Activated CD8-positive, alpha-beta T cell treated with anti-CD3 and anti-CD28 coated beads, Interleukin-2, amount 10 ng/mL, durations not matched to agents 7 days and 5 days (primary cell): ENCODE measurements around the gene PITPNB. TPM values are rescaled to one million over a fixed set of nuclear protein-coding genes. Genes with fewer than 3 reads are reported as not detected.

Source experiments
- ATAC-seq: fragments of 150-1000 bp; cut with Tn5 transposase; one replicate; pipeline ENCODE4 v1.10.0; 2021; ENCODE audit warnings: moderate library complexity
- CTCF ChIA-PET: fragments of 350-600 bp; sonication (Branson Sonifier 250); formaldehyde crosslinking; loops from one replicate; lab custom pipeline; 2021; ENCODE audit warnings: antibody characterized with exemption; lab: Charles Lee
- POLR2A ChIA-PET: fragments of 350-600 bp; sonication (Branson Sonifier 250); formaldehyde crosslinking; loops from one replicate; lab custom pipeline; 2021; ENCODE audit warnings: antibody characterized with exemption; lab: Charles Lee
- DNase-seq: peaks from one replicate; pipeline ENCODE4 v3.0.0-alpha.2; 2020
- H3K27ac Mint-ChIP-seq: one replicate; pipeline ENCODE4 v1.8.0; 2021; ENCODE audit warnings: mild to moderate bottlenecking, mixed read lengths
- H3K27me3 Mint-ChIP-seq: one replicate; pipeline ENCODE4 v1.8.0; 2021; ENCODE audit warnings: low read depth, mixed read lengths
- H3K36me3 Mint-ChIP-seq: one replicate; pipeline ENCODE4 v1.8.0; 2021; ENCODE audit warnings: low read depth, mixed read lengths
- H3K4me1 Mint-ChIP-seq: one replicate; pipeline ENCODE4 v1.8.0; 2021; ENCODE audit warnings: low read depth, mixed read lengths
- H3K4me3 Mint-ChIP-seq: one replicate; pipeline ENCODE4 v1.8.0; 2021; ENCODE audit warnings: mild to moderate bottlenecking, mixed read lengths
- H3K9me3 Mint-ChIP-seq: one replicate; pipeline ENCODE4 v1.8.0; 2022; ENCODE audit warnings: mixed read lengths; ENCODE audit not compliant: insufficient read depth
- total RNA-seq, 2 experiments: library from RNA; stranded (reverse); gene quantifications; one replicate each; pipeline ENCODE4 v1.2.3, GENCODE V29; 2021

PITPNB gene
- total RNA-seq, 2 experiments from 2014 or later, result 78.7 to 84.1 TPM

DNA sequence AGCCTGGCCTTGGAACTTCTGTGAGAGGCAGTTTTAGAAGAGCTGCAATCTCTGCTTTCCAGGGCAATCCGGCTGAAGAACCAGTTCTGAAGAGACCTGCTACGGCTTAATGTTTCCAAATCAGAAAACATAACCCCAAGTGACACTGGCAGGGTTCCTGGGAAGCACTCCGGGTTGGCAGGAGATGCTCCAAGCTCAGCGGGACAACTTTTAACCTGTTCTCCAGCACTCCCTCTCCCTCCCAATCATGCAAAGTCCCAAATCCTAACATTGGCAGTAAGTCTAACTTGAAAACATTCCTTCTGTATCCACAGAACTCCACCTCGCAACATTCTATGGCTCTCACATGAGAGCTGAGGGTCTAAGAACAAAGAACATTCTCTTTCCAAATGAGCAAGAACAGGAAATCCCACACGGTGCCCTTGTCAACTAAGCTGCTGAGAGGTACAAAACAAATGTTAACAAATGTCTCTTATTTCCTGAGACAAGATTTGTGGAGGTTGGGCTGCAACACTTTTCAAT lies 69.0 kb downstream of the PITPNB start:
- no peak overlapping the region for H3K27ac Mint-ChIP-seq
- no peak for ATAC-seq

DNA sequence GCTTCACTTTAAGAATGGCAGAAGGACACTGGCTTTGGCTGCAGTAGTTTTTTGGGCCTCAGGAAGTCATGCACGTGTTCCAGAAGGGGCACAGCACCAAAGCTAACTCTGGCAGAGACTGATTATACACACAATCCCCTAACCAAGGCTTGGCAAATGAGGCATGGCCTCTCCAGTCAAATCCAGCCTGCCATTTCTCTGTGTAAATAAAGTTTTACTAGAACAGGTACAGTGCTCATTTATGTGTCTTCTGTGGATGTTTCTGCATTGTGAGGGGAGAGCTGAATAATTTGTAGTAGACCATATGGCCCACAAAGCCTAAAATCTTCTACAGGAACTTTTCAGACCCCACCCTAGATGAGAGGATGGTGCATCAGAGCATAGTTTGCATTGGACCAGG lies 71.1 kb downstream of the PITPNB start:
- ChIA-PET CTCF (no interaction called here), POLR2A (no interaction called here)
- DNase-seq (no peak), ATAC-seq (no peak)
- H3K36me3 Mint-ChIP-seq, result peaks cover 38% of the 10 kb centered on the region
- H3K4me1 Mint-ChIP-seq, result peaks cover 4% of the 10 kb centered on the region
- H3K9me3 Mint-ChIP-seq, result no peaks in the 10 kb centered on the region
- no peaks in the 10 kb centered on the region for H3K27me3 Mint-ChIP-seq
- no peak overlapping the region for H3K27ac Mint-ChIP-seq
- no peak overlapping the region for H3K4me3 Mint-ChIP-seq

More for the DNA sequence above, 69.0 kb downstream of the PITPNB start:
- peak; percentile 9 for DNase-seq
- Mint-ChIP-seq H3K27me3 (no peaks in the 10 kb centered on the region), H3K4me1 (peaks cover 4% of the 10 kb centered on the region), H3K9me3 (no peaks in the 10 kb centered on the region), H3K4me3 (no peak overlapping the region), H3K36me3 (peaks cover 51% of the 10 kb centered on the region)
- POLR2A ChIA-PET, result no interaction called here
- CTCF ChIA-PET, result interaction anchor here (1.2 kb wide), 1 partner anchor 31 kb away, joined by 7 read pairs; no protein-coding TSS in a partner anchor

DNA sequence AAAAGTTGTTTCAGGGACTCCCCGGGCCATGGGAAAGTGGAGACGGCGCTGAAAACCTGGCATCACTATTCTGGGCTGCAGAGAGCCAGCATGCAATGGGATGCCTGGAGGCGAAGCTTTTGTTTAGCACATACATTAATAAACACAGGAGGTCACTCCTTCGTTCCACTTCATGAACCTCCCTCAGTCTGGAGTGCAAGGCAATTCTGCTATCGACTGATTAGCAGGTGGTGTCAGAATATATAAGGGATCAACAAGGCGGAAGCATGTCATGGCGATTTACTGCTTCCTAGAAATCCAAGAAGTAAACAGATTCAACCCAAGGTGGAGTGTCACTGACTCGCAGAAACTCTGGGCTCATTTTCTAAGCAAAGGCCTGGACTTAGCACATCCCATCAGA lies 72.1 kb downstream of the PITPNB start:
- Mint-ChIP-seq H3K4me3 (no peak overlapping the region), H3K27ac (peak overlapping the region; percentile 43), H3K9me3 (no peaks in the 10 kb centered on the region), H3K36me3 (peaks cover 33% of the 10 kb centered on the region), H3K4me1 (peaks cover 4% of the 10 kb centered on the region), H3K27me3 (no peaks in the 10 kb centered on the region)
- DNase-seq (no peak), ATAC-seq (no peak)
- ChIA-PET POLR2A (no interaction called here), CTCF (no interaction called here)

GRCh38 chr22:27846248-27846757 lies 72.8 kb downstream of the PITPNB start:
- POLR2A ChIA-PET, result no interaction called here
- Mint-ChIP-seq H3K27ac (peak overlapping the region; percentile 43), H3K4me3 (no peak overlapping the region), H3K4me1 (peaks cover 4% of the 10 kb centered on the region), H3K36me3 (peaks cover 29% of the 10 kb centered on the region), H3K9me3 (no peaks in the 10 kb centered on the region), H3K27me3 (no peaks in the 10 kb centered on the region)
- DNase-seq, result no peak
- no peak for ATAC-seq
- CTCF ChIA-PET, result no interaction called here

GRCh38 chr22:27845644-27846043 lies 73.4 kb downstream of the PITPNB start:
- DNase-seq (no peak), ATAC-seq (no peak)
- Mint-ChIP-seq H3K4me3 (no peak overlapping the region), H3K9me3 (no peaks in the 10 kb centered on the region), H3K27ac (no peak overlapping the region), H3K4me1 (peaks cover 4% of the 10 kb centered on the region), H3K36me3 (peaks cover 25% of the 10 kb centered on the region), H3K27me3 (no peaks in the 10 kb centered on the region)
- CTCF ChIA-PET, result no interaction called here
- POLR2A ChIA-PET, result no interaction called here

GRCh38 chr22:27844656-27845591 lies 74.1 kb downstream of the PITPNB start:
- no peaks in the 10 kb centered on the region for H3K9me3 Mint-ChIP-seq
- no peak overlapping the region for H3K4me3 Mint-ChIP-seq
- peaks cover 20% of the 10 kb centered on the region for H3K36me3 Mint-ChIP-seq
- ATAC-seq (no peak), DNase-seq (no peak)
- H3K27ac Mint-ChIP-seq, result no peak overlapping the region
- no peaks in the 10 kb centered on the region for H3K27me3 Mint-ChIP-seq
- H3K4me1 Mint-ChIP-seq, result no peaks in the 10 kb centered on the region
- ChIA-PET POLR2A (no interaction called here), CTCF (no interaction called here)

DNA sequence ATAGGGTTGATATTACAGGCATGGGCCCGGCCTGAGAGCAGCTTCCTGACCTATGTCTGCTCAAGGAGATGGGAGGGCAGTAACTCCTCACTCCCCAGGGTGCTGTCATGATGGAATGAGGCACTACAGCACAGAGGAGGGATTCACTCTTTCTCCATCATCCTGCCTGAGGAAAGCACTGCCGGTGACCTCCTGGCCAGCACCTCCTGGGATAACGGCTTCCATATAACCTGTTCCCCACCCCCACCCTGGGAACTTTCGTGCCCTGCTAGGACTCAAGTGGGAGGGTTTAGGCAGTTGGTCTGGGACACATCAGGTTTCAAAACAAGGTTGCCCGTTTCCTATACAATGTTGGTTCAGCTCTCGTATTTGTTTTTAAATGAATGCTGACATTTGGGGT lies 74.8 kb downstream of the PITPNB start:
- no peak for ATAC-seq
- Mint-ChIP-seq H3K27me3 (no peaks in the 10 kb centered on the region), H3K4me1 (no peaks in the 10 kb centered on the region), H3K9me3 (no peaks in the 10 kb centered on the region), H3K36me3 (peaks cover 15% of the 10 kb centered on the region), H3K4me3 (no peak overlapping the region), H3K27ac (no peak overlapping the region)
- ChIA-PET POLR2A (no interaction called here), CTCF (no interaction called here)
- no peak for DNase-seq

- POLR2A ChIA-PET, result no interaction called here
- ATAC-seq, result no peak
- CTCF ChIA-PET, result no interaction called here
- peaks cover 10% of the 10 kb centered on the region for H3K36me3 Mint-ChIP-seq
- no peaks in the 10 kb centered on the region for H3K4me1 Mint-ChIP-seq
- H3K27ac Mint-ChIP-seq, result no peak overlapping the region
- DNase-seq, result no peak
- H3K27me3 Mint-ChIP-seq, result no peaks in the 10 kb centered on the region
- H3K9me3 Mint-ChIP-seq, result no peaks in the 10 kb centered on the region
- H3K4me3 Mint-ChIP-seq, result no peak overlapping the region
Measured at GRCh38 chr22:27843441-27843840, 75.6 kb downstream of the PITPNB start.

DNA sequence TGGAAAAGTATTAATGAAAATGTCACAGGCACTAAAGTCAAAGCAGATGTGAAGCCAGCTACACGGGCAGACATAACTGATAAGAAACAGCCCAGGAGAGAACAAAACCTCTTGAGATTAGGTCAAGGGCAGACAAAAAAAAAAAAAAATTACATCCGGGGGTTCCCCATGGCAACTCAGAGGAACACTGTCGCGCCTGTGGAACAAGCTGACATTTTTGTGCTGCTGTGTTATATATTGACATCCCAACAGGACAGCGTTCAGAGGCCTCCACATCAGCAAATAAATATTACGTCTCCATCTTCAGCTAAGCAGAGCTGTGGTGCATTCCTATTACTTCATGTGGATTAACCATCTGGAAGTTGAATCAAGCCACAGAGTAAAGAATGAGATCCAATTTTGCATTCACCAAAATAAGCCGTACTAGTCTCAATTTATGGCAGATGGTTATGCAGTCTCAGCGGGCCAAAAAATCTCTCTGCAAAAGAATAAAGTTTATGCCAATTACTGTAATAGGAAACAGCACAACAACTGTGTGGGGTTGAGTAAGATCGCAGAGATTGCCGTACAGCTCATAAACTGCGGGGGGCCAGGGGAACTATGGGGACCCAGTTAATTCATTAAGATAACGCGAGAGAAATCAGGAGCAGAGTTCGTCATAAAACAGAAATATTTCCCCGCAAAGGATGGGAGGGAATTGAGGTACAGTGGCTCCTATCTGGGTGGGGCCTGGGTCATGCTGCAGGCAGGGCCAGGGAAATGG lies 76.2 kb downstream of the PITPNB start:
- no peaks in the 10 kb centered on the region for H3K4me1 Mint-ChIP-seq
- H3K36me3 Mint-ChIP-seq, result peaks cover 5% of the 10 kb centered on the region
- ATAC-seq (no peak), DNase-seq (no peak)
- no peak overlapping the region for H3K4me3 Mint-ChIP-seq
- no peaks in the 10 kb centered on the region for H3K27me3 Mint-ChIP-seq
- ChIA-PET CTCF (no interaction called here), POLR2A (no interaction called here)
- H3K27ac Mint-ChIP-seq, result no peak overlapping the region
- no peaks in the 10 kb centered on the region for H3K9me3 Mint-ChIP-seq

- DNase-seq, result no peak
- H3K27me3 Mint-ChIP-seq, result no peaks in the 10 kb centered on the region
- ATAC-seq, result no peak
- H3K27ac Mint-ChIP-seq, result no peak overlapping the region
- H3K4me1 Mint-ChIP-seq, result no peaks in the 10 kb centered on the region
- H3K4me3 Mint-ChIP-seq, result no peak overlapping the region
- H3K36me3 Mint-ChIP-seq, result peaks cover 7% of the 10 kb centered on the region
- ChIA-PET POLR2A (no interaction called here), CTCF (no interaction called here)
- no peaks in the 10 kb centered on the region for H3K9me3 Mint-ChIP-seq
Measured at GRCh38 chr22:27842201-27842600, 76.9 kb downstream of the PITPNB start.

DNA sequence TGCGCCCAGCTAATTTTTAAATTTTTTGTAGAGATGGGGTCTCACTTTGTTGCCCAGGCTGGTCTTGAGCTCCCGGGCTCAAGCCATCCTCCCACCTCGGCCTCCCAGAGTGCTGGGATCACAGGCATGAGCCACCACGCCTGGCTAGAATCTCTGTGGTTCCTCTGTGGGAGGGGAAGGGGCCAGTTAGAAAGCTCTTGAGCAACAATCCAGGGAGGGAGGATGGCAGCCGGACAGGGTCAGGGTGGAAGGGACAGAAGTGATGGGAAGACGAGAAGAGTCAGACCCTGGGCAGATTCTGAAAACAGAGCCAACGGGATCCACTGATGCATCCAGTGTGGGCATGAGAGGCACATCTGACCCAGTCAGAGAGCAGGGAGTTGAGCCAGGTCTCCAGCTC lies 78.6 kb downstream of the PITPNB start:
- ChIA-PET CTCF (no interaction called here), POLR2A (no interaction called here)
- H3K27me3 Mint-ChIP-seq, result no peaks in the 10 kb centered on the region
- peaks cover 5% of the 10 kb centered on the region for H3K36me3 Mint-ChIP-seq
- ATAC-seq (no peak), DNase-seq (no peak)
- no peaks in the 10 kb centered on the region for H3K9me3 Mint-ChIP-seq
- no peak overlapping the region for H3K4me3 Mint-ChIP-seq
- no peak overlapping the region for H3K27ac Mint-ChIP-seq
- H3K4me1 Mint-ChIP-seq, result no peaks in the 10 kb centered on the region
